Measurements from ENCODE around the gene AIG1. TPM values are rescaled to one million over a fixed set of nuclear protein-coding genes. Genes with fewer than 3 reads are reported as not detected.

Gene AIG1
- total and polyA plus RNA-seq, 2 of the 13 experiments (the other 11 are each of a cell fraction or from before 2014, with no cell fraction given) = 115 to 197 TPM

- TF ChIP-seq MTF1 (CRISPR knock-in tag; IDR thresholded peaks at IDR 0.05) (no peak), ZNF275 (CRISPR knock-in tag; IDR thresholded peaks at IDR 0.05; ENCODE audit: borderline replicate concordance) (no peak), EP300 (IDR thresholded peaks at IDR 0.05; ENCODE audit: low read depth in 2 of 2, low read length in 2 of 2) (0 out of 4 replicates have a peak, but pooled peaks of 1 of the 2 experiments have one; percentile 33), EP300 (CRISPR knock-in tag; IDR thresholded peaks at IDR 0.05; ENCODE audit: borderline replicate concordance) (peak; percentile 43; the same call in 1 of the 2 replicates), TBX2 (CRISPR knock-in tag; IDR thresholded peaks at IDR 0.05; ENCODE audit: borderline replicate concordance) (peak; percentile 94), GMEB2 (CRISPR knock-in tag; IDR thresholded peaks at IDR 0.05; ENCODE audit: low read depth) (0 out of 2 replicates have a peak, but pooled peaks have one; percentile 36), MYC (CRISPR knock-in tag; IDR thresholded peaks at IDR 0.05; ENCODE audit: borderline replicate concordance) (peak; percentile 10), SIN3B (IDR thresholded peaks at IDR 0.05; ENCODE audit: low read length) (0 out of 2 replicates have a peak, but pooled peaks have one; percentile 17), TFDP2 (CRISPR knock-in tag; IDR thresholded peaks at IDR 0.05) (peak; percentile 77), ZNF264 (CRISPR knock-in tag; IDR thresholded peaks at IDR 0.05) (peak; percentile 87; the same call in 1 of the 2 replicates), MAF1 (CRISPR knock-in tag; IDR thresholded peaks at IDR 0.05; ENCODE audit: borderline replicate concordance) (peak; percentile 63; the same call in 1 of the 2 replicates), ZSCAN9 (CRISPR knock-in tag; IDR thresholded peaks at IDR 0.05; ENCODE audit: borderline replicate concordance) (0 out of 2 replicates have a peak, but pooled peaks have one; percentile 76), KLF13 (CRISPR knock-in tag; IDR thresholded peaks at IDR 0.05) (0 out of 2 replicates have a peak, but pooled peaks have one; percentile 51), MEIS2 (CRISPR knock-in tag; IDR thresholded peaks at IDR 0.05) (peak; percentile 42; the same call in 1 of the 2 replicates), TEAD2 (CRISPR knock-in tag; IDR thresholded peaks at IDR 0.05) (peak; percentile 52; the same call in 1 of the 2 replicates)
- TF ChIP-seq, protein P1, sequence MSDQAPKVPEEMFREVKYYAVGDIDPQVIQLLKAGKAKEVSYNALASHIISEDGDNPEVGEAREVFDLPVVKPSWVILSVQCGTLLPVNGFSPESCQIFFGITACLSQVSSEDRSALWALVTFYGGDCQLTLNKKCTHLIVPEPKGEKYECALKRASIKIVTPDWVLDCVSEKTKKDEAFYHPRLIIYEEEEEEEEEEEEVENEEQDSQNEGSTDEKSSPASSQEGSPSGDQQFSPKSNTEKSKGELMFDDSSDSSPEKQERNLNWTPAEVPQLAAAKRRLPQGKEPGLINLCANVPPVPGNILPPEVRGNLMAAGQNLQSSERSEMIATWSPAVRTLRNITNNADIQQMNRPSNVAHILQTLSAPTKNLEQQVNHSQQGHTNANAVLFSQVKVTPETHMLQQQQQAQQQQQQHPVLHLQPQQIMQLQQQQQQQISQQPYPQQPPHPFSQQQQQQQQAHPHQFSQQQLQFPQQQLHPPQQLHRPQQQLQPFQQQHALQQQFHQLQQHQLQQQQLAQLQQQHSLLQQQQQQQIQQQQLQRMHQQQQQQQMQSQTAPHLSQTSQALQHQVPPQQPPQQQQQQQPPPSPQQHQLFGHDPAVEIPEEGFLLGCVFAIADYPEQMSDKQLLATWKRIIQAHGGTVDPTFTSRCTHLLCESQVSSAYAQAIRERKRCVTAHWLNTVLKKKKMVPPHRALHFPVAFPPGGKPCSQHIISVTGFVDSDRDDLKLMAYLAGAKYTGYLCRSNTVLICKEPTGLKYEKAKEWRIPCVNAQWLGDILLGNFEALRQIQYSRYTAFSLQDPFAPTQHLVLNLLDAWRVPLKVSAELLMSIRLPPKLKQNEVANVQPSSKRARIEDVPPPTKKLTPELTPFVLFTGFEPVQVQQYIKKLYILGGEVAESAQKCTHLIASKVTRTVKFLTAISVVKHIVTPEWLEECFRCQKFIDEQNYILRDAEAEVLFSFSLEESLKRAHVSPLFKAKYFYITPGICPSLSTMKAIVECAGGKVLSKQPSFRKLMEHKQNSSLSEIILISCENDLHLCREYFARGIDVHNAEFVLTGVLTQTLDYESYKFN (CRISPR knock-in tag; conservative IDR thresholded peaks at IDR 0.05) = peak; percentile 47; the same call in 1 of the 2 replicates
- TF ChIP-seq, protein P2, sequence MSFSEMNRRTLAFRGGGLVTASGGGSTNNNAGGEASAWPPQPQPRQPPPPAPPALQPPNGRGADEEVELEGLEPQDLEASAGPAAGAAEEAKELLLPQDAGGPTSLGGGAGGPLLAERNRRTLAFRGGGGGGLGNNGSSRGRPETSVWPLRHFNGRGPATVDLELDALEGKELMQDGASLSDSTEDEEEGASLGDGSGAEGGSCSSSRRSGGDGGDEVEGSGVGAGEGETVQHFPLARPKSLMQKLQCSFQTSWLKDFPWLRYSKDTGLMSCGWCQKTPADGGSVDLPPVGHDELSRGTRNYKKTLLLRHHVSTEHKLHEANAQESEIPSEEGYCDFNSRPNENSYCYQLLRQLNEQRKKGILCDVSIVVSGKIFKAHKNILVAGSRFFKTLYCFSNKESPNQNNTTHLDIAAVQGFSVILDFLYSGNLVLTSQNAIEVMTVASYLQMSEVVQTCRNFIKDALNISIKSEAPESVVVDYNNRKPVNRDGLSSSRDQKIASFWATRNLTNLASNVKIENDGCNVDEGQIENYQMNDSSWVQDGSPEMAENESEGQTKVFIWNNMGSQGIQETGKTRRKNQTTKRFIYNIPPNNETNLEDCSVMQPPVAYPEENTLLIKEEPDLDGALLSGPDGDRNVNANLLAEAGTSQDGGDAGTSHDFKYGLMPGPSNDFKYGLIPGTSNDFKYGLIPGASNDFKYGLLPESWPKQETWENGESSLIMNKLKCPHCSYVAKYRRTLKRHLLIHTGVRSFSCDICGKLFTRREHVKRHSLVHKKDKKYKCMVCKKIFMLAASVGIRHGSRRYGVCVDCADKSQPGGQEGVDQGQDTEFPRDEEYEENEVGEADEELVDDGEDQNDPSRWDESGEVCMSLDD (CRISPR knock-in tag; IDR thresholded peaks at IDR 0.05; ENCODE audit: borderline replicate concordance) = peak; percentile 93
- TF ChIP-seq, protein P3, sequence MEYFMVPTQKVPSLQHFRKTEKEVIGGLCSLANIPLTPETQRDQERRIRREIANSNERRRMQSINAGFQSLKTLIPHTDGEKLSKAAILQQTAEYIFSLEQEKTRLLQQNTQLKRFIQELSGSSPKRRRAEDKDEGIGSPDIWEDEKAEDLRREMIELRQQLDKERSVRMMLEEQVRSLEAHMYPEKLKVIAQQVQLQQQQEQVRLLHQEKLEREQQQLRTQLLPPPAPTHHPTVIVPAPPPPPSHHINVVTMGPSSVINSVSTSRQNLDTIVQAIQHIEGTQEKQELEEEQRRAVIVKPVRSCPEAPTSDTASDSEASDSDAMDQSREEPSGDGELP (IDR thresholded peaks at IDR 0.05; ENCODE audit: borderline replicate concordance, low read depth) = peak; percentile 55; the same call in 1 of the 2 replicates
Observed at GRCh38 chr6:143060354-143060805, 309 bp upstream of the AIG1 start (continued).

Data from HepG2 (cell line).